ENCODE data around the gene GPRIN2. TPM values are rescaled to one million over a fixed set of nuclear protein-coding genes. Genes with fewer than 3 reads are reported as not detected.

Gene GPRIN2
- total RNA-seq, 1 donor from 2014 or later: 0.52 TPM

DNA sequence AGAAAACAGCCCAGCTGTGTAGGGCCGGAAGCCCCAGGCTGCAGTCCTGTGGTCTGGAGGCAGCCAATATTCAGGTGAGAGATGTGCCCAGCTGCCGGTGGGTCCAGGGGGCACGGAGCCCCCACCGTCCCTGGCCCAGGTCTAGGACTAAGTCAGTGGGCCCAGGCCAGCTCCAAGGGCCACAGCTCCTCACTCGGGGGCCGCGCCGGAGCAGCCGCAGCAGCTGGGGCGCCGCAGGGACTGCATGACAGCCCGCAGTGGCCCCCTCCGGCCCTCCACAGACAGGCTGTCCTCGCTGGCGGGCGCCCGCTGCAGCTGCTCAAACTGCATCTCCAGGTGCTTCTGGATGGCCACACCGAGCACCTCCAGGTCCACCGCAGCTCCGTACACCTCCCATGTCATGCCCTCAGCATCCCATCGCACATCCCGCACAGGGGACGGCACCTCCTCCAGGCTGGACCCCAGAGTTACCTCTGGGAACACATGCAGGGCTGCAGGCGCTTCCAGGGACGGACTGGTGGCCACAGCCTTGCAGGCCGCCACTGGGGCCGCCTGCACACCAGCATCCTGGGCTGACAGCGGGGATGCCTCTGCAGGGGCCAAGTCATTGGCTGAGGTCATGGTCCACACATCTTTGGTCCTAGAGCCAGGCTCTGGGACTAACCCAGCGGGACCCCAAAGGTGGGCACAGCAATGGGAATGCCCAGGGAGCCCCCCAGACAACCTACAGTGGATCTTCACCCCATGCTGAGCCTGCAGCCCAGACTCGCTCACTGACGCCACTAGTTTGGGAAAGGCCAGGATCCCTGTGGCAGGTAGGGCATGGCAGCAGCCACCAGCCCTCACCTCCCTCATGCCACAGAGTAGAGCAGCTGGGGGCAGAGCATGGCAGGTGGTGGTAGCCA, 7.0 kb downstream of the GPRIN2 start:
- no peak overlapping the region for H3K4me3 ChIP-seq (ENCODE audit: low read length in 3 of 3)
- H3K4me1 ChIP-seq (ENCODE audit: control insufficient read depth in 3 of 3, insufficient read depth in 3 of 3, low read length in 3 of 3): no peaks in the 10 kb centered on the region
- H3K27me3 ChIP-seq (ENCODE audit: control insufficient read depth in 3 of 3, insufficient read depth in 3 of 3, low read length in 3 of 3): peaks cover 19 to 69% (median 54%) of the 10 kb centered on the region in 3 donors
- no peak overlapping the region for H3K9ac ChIP-seq (ENCODE audit: low read depth in 1 of 3, low read length in 3 of 3)
- H3K9me3 ChIP-seq (ENCODE audit: control insufficient read depth in 3 of 3, low read length in 3 of 3): no peaks in the 10 kb centered on the region
- no peaks in the 10 kb centered on the region for H3K36me3 ChIP-seq (ENCODE audit: control insufficient read depth in 3 of 3, insufficient read depth in 3 of 3, low read length in 3 of 3)
- no peak overlapping the region for H3K27ac ChIP-seq (ENCODE audit: low read depth, low read length)

DNA sequence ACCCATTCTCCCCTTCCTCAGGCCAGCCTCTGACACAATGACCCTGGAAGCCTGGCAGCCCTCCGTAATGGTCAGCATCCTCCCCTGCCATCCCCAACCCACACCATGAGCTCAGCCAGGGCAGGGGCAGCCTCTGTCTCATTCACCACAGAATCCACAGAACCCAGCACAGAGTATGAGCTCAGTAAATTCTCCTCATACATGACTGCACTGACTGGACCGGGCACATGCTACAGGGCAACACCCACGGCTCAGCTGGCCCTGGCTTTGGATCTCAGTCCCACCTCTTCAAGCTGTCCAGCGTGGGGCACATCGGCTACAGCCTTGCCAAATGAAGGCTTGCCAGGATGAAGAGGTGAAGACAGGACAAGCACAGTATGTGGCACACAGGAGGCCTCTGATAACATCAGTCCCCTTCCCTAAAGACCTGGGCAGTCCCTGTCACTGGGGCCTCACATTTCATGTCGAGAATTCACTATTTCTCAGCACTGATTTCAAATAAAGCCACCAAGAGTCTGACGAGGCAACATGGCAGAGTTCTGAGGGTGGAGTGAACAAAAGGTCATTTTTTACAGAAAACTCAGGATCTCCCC, 7.9 kb downstream of the GPRIN2 start:
- Histone ChIP-seq H3K27me3 (ENCODE audit: control insufficient read depth in 3 of 3, insufficient read depth in 3 of 3, low read length in 3 of 3) (peaks cover 14 to 62% (median 48%) of the 10 kb centered on the region in 3 donors), H3K4me1 (ENCODE audit: control insufficient read depth in 3 of 3, insufficient read depth in 3 of 3, low read length in 3 of 3) (no peaks in the 10 kb centered on the region), H3K36me3 (ENCODE audit: control insufficient read depth in 3 of 3, insufficient read depth in 3 of 3, low read length in 3 of 3) (no peaks in the 10 kb centered on the region), H3K4me3 (ENCODE audit: low read length in 3 of 3) (no peak overlapping the region), H3K9me3 (ENCODE audit: control insufficient read depth in 3 of 3, low read length in 3 of 3) (no peaks in the 10 kb centered on the region), H3K9ac (ENCODE audit: low read depth in 1 of 3, low read length in 3 of 3) (no peak overlapping the region), H3K27ac (ENCODE audit: low read depth, low read length) (no peak overlapping the region)

DNA sequence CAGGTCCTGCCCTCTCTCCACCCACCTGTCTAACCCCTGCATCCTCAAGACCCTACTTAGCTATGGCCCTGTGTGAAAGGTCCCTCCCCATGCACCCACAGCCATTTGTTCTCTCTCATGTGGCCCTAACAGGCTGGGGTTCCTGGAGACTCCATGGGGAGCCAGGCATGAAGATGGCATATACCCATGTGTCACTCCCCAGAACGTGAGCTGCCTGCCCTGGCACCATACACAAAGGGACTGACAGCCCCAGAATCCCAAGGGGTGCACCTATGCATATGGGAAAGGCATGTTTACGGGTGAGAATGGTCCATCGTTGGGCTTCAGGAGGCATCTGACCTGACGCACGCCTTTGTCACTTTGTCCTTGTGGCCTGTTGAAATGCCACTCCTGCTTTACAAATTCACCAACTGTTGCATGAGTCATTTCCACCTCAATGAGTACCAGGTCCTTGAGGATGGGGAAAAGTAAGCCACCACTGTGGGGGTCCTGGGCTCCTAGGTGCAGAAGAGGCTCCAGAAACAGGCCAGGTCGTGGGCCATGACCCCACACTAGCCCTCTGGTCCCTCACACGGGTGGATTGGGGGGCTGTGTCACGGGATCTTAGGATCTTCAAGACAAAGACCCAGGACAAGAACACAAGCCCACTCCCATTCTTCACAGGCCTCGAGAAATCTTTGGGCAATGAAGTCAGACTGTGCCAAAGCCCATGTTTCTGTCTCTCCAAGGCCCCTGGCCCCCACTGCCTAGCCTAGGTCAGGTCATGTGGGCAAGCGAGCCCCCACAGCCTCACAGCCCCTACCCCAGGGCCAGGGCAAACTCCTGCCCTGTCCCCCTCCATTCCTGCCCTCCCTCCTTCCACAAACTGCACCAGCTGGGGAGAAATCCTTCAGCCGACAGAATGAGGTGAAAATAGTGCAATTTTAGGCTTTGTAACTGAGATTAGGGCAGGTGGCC, 8.6 kb downstream of the GPRIN2 start:
- Histone ChIP-seq H3K4me1 (ENCODE audit: control insufficient read depth in 3 of 3, insufficient read depth in 3 of 3, low read length in 3 of 3) (no peaks in the 10 kb centered on the region), H3K27me3 (ENCODE audit: control insufficient read depth in 3 of 3, insufficient read depth in 3 of 3, low read length in 3 of 3) (peaks cover 17 to 65% (median 47%) of the 10 kb centered on the region in 3 donors), H3K9me3 (ENCODE audit: control insufficient read depth in 3 of 3, low read length in 3 of 3) (no peaks in the 10 kb centered on the region), H3K9ac (ENCODE audit: low read depth in 1 of 3, low read length in 3 of 3) (no peak overlapping the region), H3K4me3 (ENCODE audit: low read length in 3 of 3) (no peak overlapping the region), H3K36me3 (ENCODE audit: control insufficient read depth in 3 of 3, insufficient read depth in 3 of 3, low read length in 3 of 3) (no peaks in the 10 kb centered on the region), H3K27ac (ENCODE audit: low read depth, low read length) (no peak overlapping the region)

DNA sequence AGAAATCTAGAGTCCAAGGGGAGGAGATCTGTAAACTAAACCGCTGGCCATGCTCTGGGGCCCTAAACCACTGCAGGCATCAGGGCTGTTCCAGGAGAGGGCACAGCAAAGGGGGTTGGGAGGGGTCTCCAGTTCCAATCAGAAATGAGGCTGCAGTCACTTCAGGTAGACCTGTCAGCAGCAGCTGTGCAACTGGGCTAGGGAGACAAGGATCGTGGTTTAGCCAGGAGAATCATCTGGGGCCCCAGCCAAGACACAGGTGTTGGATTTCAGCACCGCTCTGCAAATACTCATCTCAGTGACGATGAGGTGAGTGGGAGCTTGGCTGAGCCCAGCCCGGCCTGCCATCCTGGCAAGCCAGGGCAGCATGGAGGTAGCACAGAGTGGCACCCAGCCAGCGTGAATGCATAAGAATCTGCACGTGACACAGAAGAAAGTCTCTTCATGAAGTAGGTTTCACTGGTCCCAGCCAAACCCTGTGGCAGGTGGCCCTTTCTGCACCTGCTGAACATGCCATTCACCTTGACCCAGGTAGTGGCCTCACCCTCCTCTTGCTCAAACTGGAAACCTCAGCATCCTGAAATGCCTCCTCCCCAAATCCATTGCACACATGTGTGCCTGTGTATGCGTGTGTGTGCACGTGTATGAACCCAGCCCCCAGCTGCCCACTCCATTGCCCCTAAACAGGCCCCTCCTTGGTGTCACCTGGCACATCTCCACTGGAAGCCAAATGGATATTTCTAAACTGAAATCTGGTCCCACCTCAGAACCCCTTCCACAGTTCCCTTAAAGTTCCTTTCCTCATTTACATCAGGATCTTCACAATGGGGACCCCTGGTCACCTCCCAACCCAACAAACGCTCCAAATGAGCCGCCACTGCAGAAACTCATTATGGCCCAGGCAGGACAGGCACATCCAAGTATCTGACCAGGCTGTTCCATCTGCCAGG, 9.6 kb downstream of the GPRIN2 start:
- H3K9me3 ChIP-seq (ENCODE audit: control insufficient read depth in 3 of 3, low read length in 3 of 3): no peaks in the 10 kb centered on the region
- H3K4me3 ChIP-seq (ENCODE audit: low read length in 3 of 3): no peak overlapping the region
- no peaks in the 10 kb centered on the region for H3K4me1 ChIP-seq (ENCODE audit: control insufficient read depth in 3 of 3, insufficient read depth in 3 of 3, low read length in 3 of 3)
- no peak overlapping the region for H3K27ac ChIP-seq (ENCODE audit: low read depth, low read length)
- no peaks in the 10 kb centered on the region for H3K36me3 ChIP-seq (ENCODE audit: control insufficient read depth in 3 of 3, insufficient read depth in 3 of 3, low read length in 3 of 3)
- H3K9ac ChIP-seq (ENCODE audit: low read depth in 1 of 3, low read length in 3 of 3): no peak overlapping the region
- H3K27me3 ChIP-seq (ENCODE audit: control insufficient read depth in 3 of 3, insufficient read depth in 3 of 3, low read length in 3 of 3): peaks cover 23 to 60% (median 42%) of the 10 kb centered on the region in 3 donors

DNA sequence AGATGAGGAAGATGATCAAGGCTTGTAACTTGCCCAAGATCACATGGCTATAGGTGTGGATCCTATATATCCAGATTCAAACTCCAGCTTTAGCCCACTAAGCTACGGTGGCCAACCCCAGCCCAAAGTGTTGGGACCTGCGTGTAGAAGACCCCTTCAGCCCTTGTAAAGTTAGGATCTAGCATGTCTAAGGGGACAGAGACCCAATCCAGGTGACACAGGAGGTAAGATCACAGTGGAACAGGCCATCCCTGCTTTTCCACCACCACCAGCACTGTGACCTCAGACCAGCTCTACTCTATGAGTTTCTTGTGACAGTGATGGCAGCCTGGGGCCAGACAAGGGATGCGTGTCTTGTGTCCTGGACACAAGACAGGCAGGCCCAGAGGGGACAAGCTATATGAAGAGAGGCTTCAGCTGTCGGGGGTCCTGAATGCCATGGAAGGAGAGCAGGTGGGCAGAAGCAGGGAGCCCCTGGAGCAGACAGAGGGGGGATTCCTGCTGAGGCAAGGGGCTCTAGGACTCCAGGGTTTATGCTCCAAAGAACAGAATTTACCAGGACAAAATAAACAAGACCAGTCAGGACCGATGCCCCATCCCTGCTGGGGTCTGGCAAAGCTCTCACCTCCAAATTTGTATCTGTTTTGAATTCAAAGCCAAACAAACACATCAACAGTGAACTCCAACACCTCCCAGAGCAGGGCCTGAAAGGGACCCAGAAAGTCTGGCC, 10.4 kb downstream of the GPRIN2 start:
- H3K9me3 ChIP-seq (ENCODE audit: control insufficient read depth in 3 of 3, low read length in 3 of 3): no peaks in the 10 kb centered on the region
- H3K27me3 ChIP-seq (ENCODE audit: control insufficient read depth in 3 of 3, insufficient read depth in 3 of 3, low read length in 3 of 3): peaks cover 22 to 55% (median 36%) of the 10 kb centered on the region in 3 donors
- H3K36me3 ChIP-seq (ENCODE audit: control insufficient read depth in 3 of 3, insufficient read depth in 3 of 3, low read length in 3 of 3): no peaks in the 10 kb centered on the region
- H3K4me3 ChIP-seq (ENCODE audit: low read length in 3 of 3): no peak overlapping the region
- no peak overlapping the region for H3K9ac ChIP-seq (ENCODE audit: low read depth in 1 of 3, low read length in 3 of 3)
- no peak overlapping the region for H3K27ac ChIP-seq (ENCODE audit: low read depth, low read length)
- H3K4me1 ChIP-seq (ENCODE audit: control insufficient read depth in 3 of 3, insufficient read depth in 3 of 3, low read length in 3 of 3): no peaks in the 10 kb centered on the region

DNA sequence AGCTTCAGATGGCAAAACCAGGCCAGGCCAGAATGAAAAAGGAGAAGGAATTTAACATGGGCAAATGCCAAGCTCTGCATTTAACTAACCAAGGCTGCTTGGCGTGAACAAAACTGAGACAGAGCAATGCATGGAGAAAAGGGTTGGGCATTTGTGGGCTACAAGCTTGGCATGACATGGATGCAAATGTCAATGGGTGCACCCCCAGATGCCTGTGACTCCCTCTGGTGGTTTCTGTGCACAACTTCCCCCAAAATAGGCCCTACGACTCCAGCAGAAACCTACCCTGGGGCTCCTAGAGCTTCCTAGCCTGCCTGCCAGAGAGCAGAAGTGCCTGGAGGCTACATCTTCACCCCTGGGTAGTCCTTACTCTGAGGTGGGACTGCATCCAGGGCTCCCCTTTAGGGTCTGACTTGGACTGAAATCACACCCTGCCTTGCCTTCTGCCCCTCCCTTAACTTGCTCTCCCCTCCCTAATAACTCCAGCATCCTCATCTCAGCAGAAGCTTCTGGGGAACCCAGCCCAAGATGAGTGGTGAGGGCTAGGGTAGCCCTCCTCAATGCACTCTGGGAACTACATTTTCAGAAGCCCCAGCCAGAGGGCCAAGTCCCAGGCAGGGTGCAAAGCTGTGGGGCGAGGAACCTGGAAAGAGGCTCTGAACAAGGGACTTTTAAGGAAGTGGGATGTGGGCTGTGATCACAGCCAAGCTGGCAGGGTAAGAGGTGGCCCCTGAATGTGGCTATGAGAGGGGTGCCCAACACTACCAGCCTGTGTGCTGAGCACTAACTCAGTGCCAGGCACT, 11.3 kb downstream of the GPRIN2 start:
- Histone ChIP-seq H3K4me3 (ENCODE audit: low read length in 3 of 3) (no peak overlapping the region), H3K27me3 (ENCODE audit: control insufficient read depth in 3 of 3, insufficient read depth in 3 of 3, low read length in 3 of 3) (peaks cover 27 to 58% (median 43%) of the 10 kb centered on the region in 3 donors), H3K27ac (ENCODE audit: low read depth, low read length) (no peak overlapping the region), H3K4me1 (ENCODE audit: control insufficient read depth in 3 of 3, insufficient read depth in 3 of 3, low read length in 3 of 3) (peaks cover 0 to 2% (median 0%) of the 10 kb centered on the region in 3 donors), H3K9me3 (ENCODE audit: control insufficient read depth in 3 of 3, low read length in 3 of 3) (no peaks in the 10 kb centered on the region), H3K36me3 (ENCODE audit: control insufficient read depth in 3 of 3, insufficient read depth in 3 of 3, low read length in 3 of 3) (no peaks in the 10 kb centered on the region), H3K9ac (ENCODE audit: low read depth in 1 of 3, low read length in 3 of 3) (no peak overlapping the region)

DNA sequence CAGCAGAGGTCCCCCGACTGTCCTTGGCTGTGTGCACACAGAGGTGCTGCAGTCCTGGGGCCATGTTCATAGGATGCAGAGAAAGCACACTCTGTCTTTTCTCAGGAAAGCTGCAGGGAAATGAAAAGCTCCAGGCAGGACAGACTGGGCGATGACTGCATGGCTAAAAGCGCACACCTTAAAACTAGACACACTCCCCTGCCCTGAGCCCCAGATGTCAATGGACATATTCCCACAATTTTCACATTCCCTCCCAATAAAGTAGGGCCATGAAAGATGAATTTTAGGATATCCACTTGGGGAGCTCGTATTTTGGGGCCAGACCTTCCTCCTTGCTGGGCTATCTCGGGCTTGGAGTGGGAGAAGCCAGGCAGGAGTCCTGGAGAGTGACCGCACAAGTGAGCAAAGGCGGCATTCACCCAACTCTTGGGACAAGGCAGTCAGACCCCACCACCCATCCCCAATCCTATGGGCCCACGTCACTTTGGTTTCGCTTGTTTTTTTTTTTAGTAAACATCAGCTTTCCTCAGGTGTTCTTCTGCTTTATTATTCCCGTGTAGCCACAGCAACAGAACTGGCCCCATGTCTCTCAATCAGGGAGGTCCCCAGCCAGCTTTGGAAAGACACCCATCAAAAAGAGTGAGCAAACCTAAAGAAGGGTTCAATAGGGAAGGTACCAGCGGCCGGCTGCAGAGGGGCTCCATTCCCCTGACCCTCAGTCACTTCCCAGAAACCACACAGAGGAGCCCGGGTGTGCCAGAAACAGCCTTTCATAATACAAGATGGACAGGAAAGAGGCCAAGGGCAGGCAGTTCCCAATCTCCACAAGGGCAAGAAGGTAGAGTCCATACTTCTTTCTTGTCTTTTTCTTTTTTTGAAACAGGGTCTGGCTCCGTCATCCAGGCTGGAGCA, 12.7 kb downstream of the GPRIN2 start:
- Histone ChIP-seq H3K9ac (ENCODE audit: low read depth in 1 of 3, low read length in 3 of 3) (no peak overlapping the region), H3K36me3 (ENCODE audit: control insufficient read depth in 3 of 3, insufficient read depth in 3 of 3, low read length in 3 of 3) (no peaks in the 10 kb centered on the region), H3K4me3 (ENCODE audit: low read length in 3 of 3) (no peak overlapping the region), H3K9me3 (ENCODE audit: control insufficient read depth in 3 of 3, low read length in 3 of 3) (no peaks in the 10 kb centered on the region), H3K27me3 (ENCODE audit: control insufficient read depth in 3 of 3, insufficient read depth in 3 of 3, low read length in 3 of 3) (peaks cover 23 to 53% (median 41%) of the 10 kb centered on the region in 3 donors), H3K27ac (ENCODE audit: low read depth, low read length) (no peak overlapping the region), H3K4me1 (ENCODE audit: control insufficient read depth in 3 of 3, insufficient read depth in 3 of 3, low read length in 3 of 3) (peaks cover 0 to 2% (median 0%) of the 10 kb centered on the region in 3 donors)
